ENCODE data around the gene DYNLT3. TPM values are rescaled to one million over a fixed set of nuclear protein-coding genes. Genes with fewer than 3 reads are reported as not detected.

The DYNLT3 gene
- total and polyA plus RNA-seq, 12 donors: 10.2 to 27.6 (median 21.0) TPM

DNA sequence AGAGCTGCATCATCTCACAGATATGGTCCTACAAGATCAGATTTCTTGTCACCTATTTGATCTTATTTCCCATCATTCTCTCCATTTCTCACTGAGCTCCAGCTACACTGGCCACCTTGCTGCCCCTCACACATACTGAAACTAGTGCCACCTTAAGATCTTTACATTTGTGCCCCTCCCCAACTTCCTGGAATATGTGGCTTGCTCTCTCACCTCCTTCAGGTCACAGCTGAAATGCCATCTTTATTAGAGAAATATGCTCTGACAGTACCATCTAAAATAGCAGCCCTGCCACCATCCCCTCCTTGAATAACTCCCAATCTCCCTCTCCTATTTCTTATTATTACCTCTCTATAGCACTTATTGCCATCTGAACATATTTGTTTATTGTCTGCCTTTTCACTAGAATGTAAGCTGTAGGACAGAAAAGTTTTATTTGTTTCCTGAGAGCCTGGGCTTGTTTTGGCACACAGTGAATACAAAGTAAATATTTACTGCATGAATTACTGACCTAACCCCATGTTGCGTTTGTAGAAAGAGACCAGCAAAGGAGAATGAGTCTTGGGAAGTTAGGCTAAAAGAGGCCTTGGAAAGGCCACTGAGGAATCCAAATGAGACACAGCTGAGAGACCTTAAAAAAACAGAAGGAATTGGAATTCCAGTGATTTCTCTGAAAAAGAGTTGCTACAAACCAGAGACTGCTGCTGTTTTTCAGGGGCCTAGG is 22.7 kb downstream of the DYNLT3 start:
- H3K27me3 ChIP-seq: peaks cover 0 to 4% (median 0%) of the 10 kb centered on the region in 7 donors
- H3K4me3 ChIP-seq: no peak overlapping the region
- no peaks in the 10 kb centered on the region for H3K9me3 ChIP-seq
- TF ChIP-seq, protein P1, sequence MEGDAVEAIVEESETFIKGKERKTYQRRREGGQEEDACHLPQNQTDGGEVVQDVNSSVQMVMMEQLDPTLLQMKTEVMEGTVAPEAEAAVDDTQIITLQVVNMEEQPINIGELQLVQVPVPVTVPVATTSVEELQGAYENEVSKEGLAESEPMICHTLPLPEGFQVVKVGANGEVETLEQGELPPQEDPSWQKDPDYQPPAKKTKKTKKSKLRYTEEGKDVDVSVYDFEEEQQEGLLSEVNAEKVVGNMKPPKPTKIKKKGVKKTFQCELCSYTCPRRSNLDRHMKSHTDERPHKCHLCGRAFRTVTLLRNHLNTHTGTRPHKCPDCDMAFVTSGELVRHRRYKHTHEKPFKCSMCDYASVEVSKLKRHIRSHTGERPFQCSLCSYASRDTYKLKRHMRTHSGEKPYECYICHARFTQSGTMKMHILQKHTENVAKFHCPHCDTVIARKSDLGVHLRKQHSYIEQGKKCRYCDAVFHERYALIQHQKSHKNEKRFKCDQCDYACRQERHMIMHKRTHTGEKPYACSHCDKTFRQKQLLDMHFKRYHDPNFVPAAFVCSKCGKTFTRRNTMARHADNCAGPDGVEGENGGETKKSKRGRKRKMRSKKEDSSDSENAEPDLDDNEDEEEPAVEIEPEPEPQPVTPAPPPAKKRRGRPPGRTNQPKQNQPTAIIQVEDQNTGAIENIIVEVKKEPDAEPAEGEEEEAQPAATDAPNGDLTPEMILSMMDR (IDR thresholded peaks at IDR 0.05): no peak
- H3K27ac ChIP-seq: no peak overlapping the region
- no peak for ATAC-seq
- intact Hi-C loops (cut with DNase I): loop anchor here in 9 of 10 donors (1.0 to 10.0 kb wide), 8 partner anchors 77 to 340 kb away; no protein-coding TSS in a partner anchor
- WGBS, 2 donors: 71 to 86% methylated on average over 1 of the region's 1 CpG
- peaks cover 0 to 6% (median 0%) of the 10 kb centered on the region in 9 donors for H3K4me1 ChIP-seq
- no peaks in the 10 kb centered on the region for H3K36me3 ChIP-seq
- DNase-seq: no peak

DNA sequence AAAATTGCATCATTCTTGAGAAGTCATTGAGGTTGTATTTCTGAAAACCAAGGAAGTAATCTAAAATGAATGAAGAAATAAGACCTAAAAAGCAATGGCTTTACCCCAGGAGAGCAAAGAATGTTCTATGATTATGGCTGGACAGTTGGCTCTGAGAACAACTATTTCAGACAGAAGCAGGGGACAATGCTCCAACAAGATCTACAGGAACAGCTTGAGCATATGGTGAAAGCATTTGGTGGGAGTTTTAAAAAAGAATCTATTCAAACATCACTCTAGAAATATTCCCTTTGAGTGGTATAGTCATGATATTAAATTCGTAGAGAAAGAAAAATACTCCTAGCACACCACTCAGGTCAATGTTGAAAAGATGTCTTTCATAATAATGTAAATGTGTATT is 26.7 kb downstream of the DYNLT3 start:
- peaks cover 0 to 20% (median 0%) of the 10 kb centered on the region in 7 donors for H3K27me3 ChIP-seq
- H3K36me3 ChIP-seq: no peaks in the 10 kb centered on the region
- TF ChIP-seq, protein P1 (IDR thresholded peaks at IDR 0.05): no peak
- no peaks in the 10 kb centered on the region for H3K9me3 ChIP-seq
- intact Hi-C loops (cut with DNase I): loop anchor here in 4 of 10 donors (5.0 to 10.0 kb wide), 4 partner anchors 76 to 344 kb away; no protein-coding TSS in a partner anchor
- no peak overlapping the region for H3K27ac ChIP-seq
- DNase-seq (no peak), ATAC-seq (no peak)
- H3K4me3 ChIP-seq: no peak overlapping the region
- WGBS, 2 donors: 66 to 70% methylated on average over 1 of the region's 1 CpG
- peaks cover 0 to 6% (median 0%) of the 10 kb centered on the region in 9 donors for H3K4me1 ChIP-seq

DNA sequence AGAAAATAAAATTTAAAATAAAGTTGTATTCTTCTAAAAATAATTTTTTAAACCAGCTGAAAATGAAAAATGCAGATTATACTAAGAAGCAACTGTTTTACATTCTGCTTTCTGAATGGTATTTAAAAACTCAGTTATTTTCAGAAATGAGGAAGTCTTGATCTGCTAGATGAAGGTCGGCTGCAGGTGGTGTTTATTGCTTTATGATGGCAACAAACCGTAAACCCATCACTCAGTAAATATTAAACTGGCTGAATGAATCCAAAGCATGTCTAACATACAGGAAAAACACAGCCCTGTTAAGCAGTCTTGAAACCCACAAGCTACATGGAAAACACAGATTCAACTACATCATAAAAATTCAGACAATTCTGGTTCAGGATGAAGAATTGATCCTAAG is 29.3 kb downstream of the DYNLT3 start:
- ATAC-seq (no peak), DNase-seq (no peak)
- H3K27ac ChIP-seq: no peak overlapping the region
- 84 to 86% methylated on average over 2 of the region's 2 CpGs for WGBS, 2 donors
- H3K27me3 ChIP-seq: peaks cover 0 to 33% (median 0%) of the 10 kb centered on the region in 7 donors
- no peaks in the 10 kb centered on the region for H3K4me1 ChIP-seq
- intact Hi-C loops (cut with DNase I): no loop called here
- no peaks in the 10 kb centered on the region for H3K9me3 ChIP-seq
- TF ChIP-seq, protein P1 (IDR thresholded peaks at IDR 0.05): no peak
- no peak overlapping the region for H3K4me3 ChIP-seq
- no peaks in the 10 kb centered on the region for H3K36me3 ChIP-seq

DNA sequence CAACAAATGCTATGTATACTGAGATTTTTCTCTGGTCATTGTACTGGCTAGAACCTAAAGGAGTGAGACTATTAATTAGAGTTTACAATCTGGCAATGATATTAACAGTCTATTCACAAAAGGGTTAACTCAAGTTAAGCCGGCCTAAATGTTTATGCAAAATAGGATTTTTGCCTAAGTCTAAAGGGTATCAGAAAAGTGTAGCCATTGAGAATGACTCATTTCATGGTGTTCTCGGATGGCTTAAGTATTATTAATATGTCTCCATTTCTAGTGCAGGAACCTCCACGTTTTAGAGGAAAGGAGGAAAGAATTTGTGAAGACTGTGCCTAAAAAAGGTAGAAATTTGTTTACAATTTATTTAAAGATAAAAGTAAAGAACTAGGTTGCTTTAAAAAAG is 29.8 kb downstream of the DYNLT3 start:
- intact Hi-C loops (cut with DNase I): no loop called here
- 70 to 84% methylated on average over 3 of the region's 3 CpGs for WGBS, 2 donors
- Histone ChIP-seq H3K36me3 (no peaks in the 10 kb centered on the region), H3K9me3 (no peaks in the 10 kb centered on the region), H3K4me3 (no peak overlapping the region), H3K27me3 (peaks cover 0 to 33% (median 0%) of the 10 kb centered on the region in 7 donors), H3K4me1 (no peaks in the 10 kb centered on the region), H3K27ac (no peak overlapping the region)
- ATAC-seq: no peak
- TF ChIP-seq, protein P1 (IDR thresholded peaks at IDR 0.05): no peak
- DNase-seq: no peak

Measured in heart right ventricle (tissue), 16 donors.